Peyer's patch (tissue), 4 donors: ENCODE measurements around the gene PCDHGA6. TPM values are rescaled to one million over a fixed set of nuclear protein-coding genes. Genes with fewer than 3 reads are reported as not detected.

Experiments
- DNase-seq, 3 donors: peaks; one replicate each; pipeline ENCODE4 v3.0.0-alpha.2; 2017 to 2019
- H3K27ac ChIP-seq, 4 donors: fragments of 200-600 bp; sonication (generic); one replicate each; pipeline ENCODE4 v1.5.1; 2016 to 2019
- H3K27me3 ChIP-seq, 2 donors: fragments of 200-600 bp; sonication (generic); one replicate each; pipeline ENCODE4 v1.5.1; 2019
- H3K36me3 ChIP-seq, 3 donors: fragments of 200-600 bp; sonication (generic); one replicate each; pipeline ENCODE4 v1.5.1; 2016 to 2019
- H3K4me1 ChIP-seq, 4 donors: fragments of 200-600 bp; sonication (generic); one replicate each; pipeline ENCODE4 v1.5.1; 2016 to 2019
- H3K4me3 ChIP-seq, 4 donors: fragments of 200-600 bp; sonication (generic); 1 replicate in 3 of 4; 2 replicates in 1 of 4; pipeline ENCODE4 v1.5.1; 2016 to 2019; ENCODE audit warnings: mild to moderate bottlenecking in 1 of 4
- H3K9me3 ChIP-seq, 4 donors: fragments of 200-600 bp; sonication (generic); one replicate each; pipeline ENCODE4 v1.5.1; 2016 to 2019; ENCODE audit warnings: mild to moderate bottlenecking in 1 of 4
- POLR2A ChIP-seq, 2 donors: fragments of 450-650 bp; IDR thresholded peaks; one replicate each; pipeline ENCODE4 v1.5.1; 2017; ENCODE audit warnings: antibody characterized with exemption in 2 of 2, mild to moderate bottlenecking in 2 of 2, moderate library complexity in 2 of 2
- total RNA-seq, 4 donors: library from RNA; depleted of rRNA; stranded (reverse); fragments of >200 nt; gene quantifications; one replicate each; pipeline ENCODE4 v1.1.0, GENCODE V29; 2016
- TF ChIP-seq, protein P1 (sequence below), 6 experiments: fragments of 450-650 bp in 4 of 6; fragments of 200-600 bp in 2 of 6; sonication (generic) in 1 of 6; IDR thresholded peaks; one replicate each; pipeline ENCODE4 v1.5.1; 2017 to 2019; ENCODE audit warnings: antibody characterized with exemption in 6 of 6, mild to moderate bottlenecking in 3 of 6, moderate library complexity in 1 of 6

PCDHGA6 gene
- total RNA-seq, 4 donors from 2014 or later, result 0.70 to 4.1 (median 1.0) TPM

DNA sequence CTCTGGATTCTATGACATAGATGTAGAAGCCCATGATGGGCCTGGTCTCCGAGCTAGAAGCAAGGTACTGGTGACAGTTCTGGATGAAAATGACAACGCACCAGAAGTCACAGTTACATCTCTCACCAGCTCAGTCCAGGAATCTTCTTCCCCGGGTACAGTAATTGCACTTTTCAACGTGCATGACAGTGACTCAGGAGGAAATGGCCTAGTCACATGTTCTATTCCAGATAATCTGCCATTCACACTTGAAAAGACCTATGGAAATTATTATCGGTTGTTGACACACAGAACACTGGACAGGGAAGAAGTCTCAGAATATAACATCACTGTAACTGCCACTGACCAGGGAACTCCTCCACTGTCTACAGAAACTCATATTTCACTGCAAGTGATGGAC is 17.6 kb upstream of the PCDHGA6 start:
- H3K9me3 ChIP-seq, result peaks cover 0 to 61% (median 7%) of the 10 kb centered on the region in 4 donors

DNA sequence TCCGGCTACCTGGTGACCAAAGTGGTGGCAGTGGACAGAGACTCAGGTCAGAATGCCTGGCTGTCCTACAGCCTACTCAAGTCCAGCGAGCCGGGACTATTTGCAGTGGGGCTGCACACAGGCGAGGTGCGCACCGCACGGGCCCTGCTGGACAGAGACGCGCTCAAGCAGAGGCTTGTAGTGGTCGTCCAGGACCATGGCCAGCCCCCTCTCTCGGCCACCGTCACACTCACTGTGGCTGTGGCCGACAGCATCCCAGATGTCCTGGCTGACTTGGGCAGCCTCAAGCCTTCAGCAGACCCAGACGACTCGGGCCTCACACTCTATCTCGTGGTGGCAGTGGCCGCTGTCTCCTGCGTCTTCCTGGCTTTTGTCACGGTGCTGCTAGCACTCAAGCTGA is 16.7 kb upstream of the PCDHGA6 start:
- H3K27ac ChIP-seq, result no peak overlapping the region
- no peaks in the 10 kb centered on the region for H3K4me1 ChIP-seq
- DNase-seq, result no peak
- H3K9me3 ChIP-seq, result peaks cover 0 to 61% (median 7%) of the 10 kb centered on the region in 4 donors
- TF ChIP-seq, protein P1, sequence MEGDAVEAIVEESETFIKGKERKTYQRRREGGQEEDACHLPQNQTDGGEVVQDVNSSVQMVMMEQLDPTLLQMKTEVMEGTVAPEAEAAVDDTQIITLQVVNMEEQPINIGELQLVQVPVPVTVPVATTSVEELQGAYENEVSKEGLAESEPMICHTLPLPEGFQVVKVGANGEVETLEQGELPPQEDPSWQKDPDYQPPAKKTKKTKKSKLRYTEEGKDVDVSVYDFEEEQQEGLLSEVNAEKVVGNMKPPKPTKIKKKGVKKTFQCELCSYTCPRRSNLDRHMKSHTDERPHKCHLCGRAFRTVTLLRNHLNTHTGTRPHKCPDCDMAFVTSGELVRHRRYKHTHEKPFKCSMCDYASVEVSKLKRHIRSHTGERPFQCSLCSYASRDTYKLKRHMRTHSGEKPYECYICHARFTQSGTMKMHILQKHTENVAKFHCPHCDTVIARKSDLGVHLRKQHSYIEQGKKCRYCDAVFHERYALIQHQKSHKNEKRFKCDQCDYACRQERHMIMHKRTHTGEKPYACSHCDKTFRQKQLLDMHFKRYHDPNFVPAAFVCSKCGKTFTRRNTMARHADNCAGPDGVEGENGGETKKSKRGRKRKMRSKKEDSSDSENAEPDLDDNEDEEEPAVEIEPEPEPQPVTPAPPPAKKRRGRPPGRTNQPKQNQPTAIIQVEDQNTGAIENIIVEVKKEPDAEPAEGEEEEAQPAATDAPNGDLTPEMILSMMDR (IDR thresholded peaks at IDR 0.05), result no peak
- TF ChIP-seq POLR2A (IDR thresholded peaks at IDR 0.05), result no peak
- no peak overlapping the region for H3K4me3 ChIP-seq
- H3K36me3 ChIP-seq, result no peaks in the 10 kb centered on the region
- no peaks in the 10 kb centered on the region for H3K27me3 ChIP-seq

More for the DNA sequence above, 17.6 kb upstream of the PCDHGA6 start:
- H3K36me3 ChIP-seq, result no peaks in the 10 kb centered on the region
- TF ChIP-seq, protein P1 (IDR thresholded peaks at IDR 0.05), result no peak
- H3K4me3 ChIP-seq, result no peak overlapping the region
- no peaks in the 10 kb centered on the region for H3K4me1 ChIP-seq
- no peak overlapping the region for H3K27ac ChIP-seq
- no peaks in the 10 kb centered on the region for H3K27me3 ChIP-seq
- no peak for DNase-seq

DNA sequence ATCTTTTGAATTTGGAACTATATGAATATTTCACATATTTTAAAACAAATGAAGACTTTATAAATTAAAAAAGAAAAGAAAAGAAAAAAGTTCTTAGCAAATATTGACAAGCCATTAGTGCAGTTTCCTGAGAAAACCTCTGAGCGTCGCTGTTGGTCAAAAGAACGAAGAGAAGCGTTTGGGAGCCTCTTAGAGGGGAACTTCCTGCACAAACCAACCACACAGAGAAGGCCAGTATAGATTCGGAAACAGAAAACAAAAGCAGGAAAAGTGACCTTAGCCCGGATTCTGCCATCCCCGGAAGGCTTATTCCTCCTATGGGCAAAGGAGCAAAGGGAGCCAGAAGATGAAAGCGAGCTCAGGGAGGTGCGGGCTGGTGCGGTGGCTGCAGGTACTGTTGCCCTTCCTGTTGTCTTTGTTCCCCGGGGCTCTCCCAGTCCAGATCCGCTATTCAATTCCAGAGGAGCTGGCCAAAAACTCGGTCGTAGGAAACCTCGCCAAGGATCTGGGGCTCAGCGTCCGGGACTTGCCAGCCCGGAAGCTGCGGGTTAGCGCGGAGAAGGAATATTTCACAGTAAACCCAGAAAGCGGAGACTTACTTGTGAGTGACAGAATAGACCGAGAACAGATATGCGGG is 13.8 kb upstream of the PCDHGA6 start, which contains the start of gene PCDHGB2:
TSS of gene PCDHGB2 (plus strand) at position 205 of the 637 bp plus-strand sequence. CDS start at position 347, 142 bp downstream.
- peak within 1 kb of the TSS; percentile 3 to 35 (median 17) for H3K4me3 ChIP-seq
- no peak for DNase-seq
- H3K27me3 ChIP-seq, result no peaks in the 10 kb centered on the region
- H3K4me1 ChIP-seq, result no peaks in the 10 kb centered on the region
- H3K9me3 ChIP-seq, result peaks cover 0 to 76% (median 14%) of the 10 kb centered on the region in 4 donors
- no peak within 1 kb of the TSS for H3K27ac ChIP-seq
- TF ChIP-seq, protein P1 (IDR thresholded peaks at IDR 0.05), result peak in 4 of 6 experiments; percentile 25 to 48 (median 34)
- no peak for TF ChIP-seq POLR2A (IDR thresholded peaks at IDR 0.05)
- H3K36me3 ChIP-seq, result no peaks in the 10 kb centered on the region

- Histone ChIP-seq H3K27me3 (no peaks in the 10 kb centered on the region), H3K9me3 (peaks cover 0 to 78% (median 13%) of the 10 kb centered on the region in 4 donors), H3K27ac (no peak overlapping the region), H3K36me3 (no peaks in the 10 kb centered on the region), H3K4me3 (no peak overlapping the region), H3K4me1 (no peaks in the 10 kb centered on the region)
- TF ChIP-seq, protein P1 (IDR thresholded peaks at IDR 0.05), result no peak
- TF ChIP-seq POLR2A (IDR thresholded peaks at IDR 0.05), result no peak
- no peak for DNase-seq
These were observed 13.0 kb upstream of the PCDHGA6 start for GRCh38 chr5:141360685-141361084.

- no peak for DNase-seq
- Histone ChIP-seq H3K27me3 (no peaks in the 10 kb centered on the region), H3K9me3 (peaks cover 0 to 83% (median 10%) of the 10 kb centered on the region in 4 donors), H3K4me1 (no peaks in the 10 kb centered on the region), H3K27ac (no peak overlapping the region), H3K36me3 (no peaks in the 10 kb centered on the region), H3K4me3 (no peak overlapping the region)
- TF ChIP-seq POLR2A (IDR thresholded peaks at IDR 0.05), result no peak
- TF ChIP-seq, protein P1 (IDR thresholded peaks at IDR 0.05), result no peak
These were observed 11.0 kb upstream of the PCDHGA6 start for GRCh38 chr5:141362719-141363118.
